Lower leg skin (tissue), 3 donors: ENCODE data around the gene CCNJL.

Experiments
- CTCF ChIP-seq, 3 donors: fragments of 450-650 bp; IDR thresholded peaks; one replicate each; pipeline ENCODE4 v1.5.1; 2016; ENCODE audit warnings: antibody characterized with exemption in 3 of 3, mild to moderate bottlenecking in 3 of 3, moderate library complexity in 2 of 3
- POLR2A ChIP-seq, 2 donors: fragments of 450-650 bp; IDR thresholded peaks; one replicate each; pipeline ENCODE4 v1.6.1; 2016 to 2017; ENCODE audit warnings: antibody characterized with exemption in 2 of 2, mild to moderate bottlenecking in 1 of 2, moderate library complexity in 1 of 2

DNA sequence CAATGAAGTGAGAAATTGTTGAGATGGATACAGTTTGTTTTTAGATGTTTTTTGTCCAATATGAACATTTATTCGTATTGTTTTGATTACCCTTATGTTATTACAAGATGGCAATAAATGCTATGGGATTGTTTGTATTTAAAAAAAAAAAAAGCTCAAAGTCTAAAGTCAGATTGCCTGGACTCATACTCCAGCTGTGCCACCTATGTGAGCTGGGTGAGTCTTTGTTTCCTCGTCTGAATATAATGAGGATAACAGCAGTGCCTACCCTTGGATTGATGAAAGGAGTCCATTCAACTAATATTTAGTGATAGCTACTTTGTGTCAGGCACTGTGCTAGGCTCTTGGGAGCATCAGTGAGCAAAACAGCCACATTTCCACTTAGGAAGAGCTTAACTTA lies 14.6 kb upstream of the CCNJL start:
- TF ChIP-seq CTCF (IDR thresholded peaks at IDR 0.05) (no peak), POLR2A (IDR thresholded peaks at IDR 0.05) (no peak)
